SU-DHL-6 (cell line): ENCODE results near the gene RBM20.

ENCODE experiments used
- H2AFZ ChIP-seq: fragments of 200-600 bp; sonication (generic); 2 replicates; pipeline ENCODE4 v1.6.1; 2014; ENCODE audit warnings: low read depth, mild to moderate bottlenecking, moderate library complexity, mixed read lengths, antibody characterized with exemption, low read length; ENCODE audit not compliant: severe bottlenecking
- H3F3A ChIP-seq: fragments of 200-600 bp; shearing (Covaris generic); 2 replicates; pipeline ENCODE4 v1.6.0; 2016; ENCODE audit warnings: antibody characterized with exemption, mild to moderate bottlenecking; ENCODE audit not compliant: insufficient read depth
- H3K27ac ChIP-seq: fragments of 200-600 bp; sonication (generic); 2 replicates; pipeline ENCODE4 v1.5.1; 2016; ENCODE audit warnings: low read depth, mild to moderate bottlenecking, low read length, moderate library complexity, mixed read lengths
- H3K27me3 ChIP-seq: fragments of 200-600 bp; sonication (generic), shearing (Covaris generic); 2 replicates; pipeline ENCODE4 v1.6.0; 2014; ENCODE audit warnings: mild to moderate bottlenecking, low read length
- H3K36me3 ChIP-seq: fragments of 200-600 bp; sonication (generic); 2 replicates; pipeline ENCODE4 v1.6.1; 2014; ENCODE audit warnings: mild to moderate bottlenecking, low read length, mixed read lengths
- H3K4me2 ChIP-seq: fragments of 300-600, 200-600 bp; shearing (Covaris generic), sonication (generic); 2 replicates; pipeline ENCODE4 v1.6.0; 2014; ENCODE audit warnings: low read length, low read depth, mild to moderate bottlenecking; ENCODE audit not compliant: poor library complexity, severe bottlenecking
- H3K4me3 ChIP-seq: fragments of 200-600 bp; sonication (generic); 2 replicates; pipeline ENCODE4 v1.5.1; 2014; ENCODE audit warnings: antibody characterized with exemption, low read length, mild to moderate bottlenecking, mixed read lengths; ENCODE audit not compliant: insufficient read depth, poor library complexity, severe bottlenecking
- H3K79me2 ChIP-seq: fragments of 200-600 bp; sonication (generic); 2 replicates; pipeline ENCODE4 v1.6.1; 2014; ENCODE audit warnings: mild to moderate bottlenecking, low read length, moderate library complexity; ENCODE audit not compliant: insufficient read depth
- H3K9ac ChIP-seq: fragments of 200-600 bp; sonication (generic); 2 replicates; pipeline ENCODE4 v1.7.0; 2014; ENCODE audit warnings: mild to moderate bottlenecking, low read length
- H3K9me2 ChIP-seq: fragments of 200-600 bp; sonication (generic); replicated peaks from 2 replicates; pipeline ENCODE4 v1.6.1; 2014; ENCODE audit warnings: low read length; ENCODE audit not compliant: insufficient read depth
- H3K9me3 ChIP-seq: fragments of 200-600 bp; sonication (generic); 2 replicates; pipeline ENCODE4 v1.6.1; 2014; ENCODE audit warnings: low read length, mixed read lengths; ENCODE audit not compliant: insufficient read depth
- H4K20me1 ChIP-seq: fragments of 200-600 bp; sonication (generic); 2 replicates; pipeline ENCODE4 v1.6.1; 2014; ENCODE audit warnings: low read depth, mild to moderate bottlenecking, antibody characterized with exemption, low read length, moderate library complexity, mixed read lengths
- CTCF ChIP-seq: fragments of 200-600 bp; sonication (generic); IDR thresholded peaks from one replicate; pipeline ENCODE4 v1.5.1; 2017; ENCODE audit warnings: antibody characterized with exemption, mild to moderate bottlenecking, low read length, moderate library complexity; ENCODE audit not compliant: insufficient read depth, poor library complexity, severe bottlenecking
- EZH2phosphoT487 ChIP-seq: fragments of 200-600 bp; sonication (generic), shearing (Covaris generic); conservative IDR thresholded peaks from 2 replicates; pipeline ENCODE4 v1.6.1; 2018; ENCODE audit warnings: mild to moderate bottlenecking, antibody characterized with exemption, low read length, moderate library complexity, mixed read lengths

The RBM20 gene

GRCh38 chr10:110857265-110858171, 213.4 kb downstream of the RBM20 start:
- H4K20me1 ChIP-seq = no peaks in the 10 kb centered on the region
- peak overlapping the region; percentile 65 for H3K27ac ChIP-seq
- no peaks in the 10 kb centered on the region for H3K27me3 ChIP-seq
- no peaks in the 10 kb centered on the region for H3K9me3 ChIP-seq
- H3K36me3 ChIP-seq = no peaks in the 10 kb centered on the region
- no peak overlapping the region for H2AFZ ChIP-seq
- no peaks in the 10 kb centered on the region for H3K9me2 ChIP-seq
- peaks cover 28% of the 10 kb centered on the region for H3F3A ChIP-seq
- H3K79me2 ChIP-seq = no peaks in the 10 kb centered on the region
- peak overlapping the region; percentile 22; the same call in 1 of the 2 replicates for H3K9ac ChIP-seq
- TF ChIP-seq CTCF (no peak), EZH2phosphoT487 (no peak)
- peak overlapping the region; percentile 36 for H3K4me2 ChIP-seq
- no peak overlapping the region for H3K4me3 ChIP-seq

GRCh38 chr10:110858297-110858934, 214.3 kb downstream of the RBM20 start:
- peaks cover 29% of the 10 kb centered on the region for H3F3A ChIP-seq
- no peaks in the 10 kb centered on the region for H4K20me1 ChIP-seq
- peak overlapping the region; percentile 36 for H3K4me2 ChIP-seq
- H3K9me3 ChIP-seq = no peaks in the 10 kb centered on the region
- peak overlapping the region; percentile 22; the same call in 1 of the 2 replicates for H3K9ac ChIP-seq
- peak overlapping the region; percentile 65 for H3K27ac ChIP-seq
- no peaks in the 10 kb centered on the region for H3K79me2 ChIP-seq
- no peak for TF ChIP-seq CTCF
- no peak for TF ChIP-seq EZH2phosphoT487
- H3K9me2 ChIP-seq = no peaks in the 10 kb centered on the region
- no peak overlapping the region for H3K4me3 ChIP-seq
- H2AFZ ChIP-seq = no peak overlapping the region
- H3K27me3 ChIP-seq = no peaks in the 10 kb centered on the region
- H3K36me3 ChIP-seq = no peaks in the 10 kb centered on the region

- H3K9ac ChIP-seq = no peak overlapping the region
- no peak overlapping the region for H2AFZ ChIP-seq
- no peak for TF ChIP-seq EZH2phosphoT487
- TF ChIP-seq CTCF = no peak
- no peaks in the 10 kb centered on the region for H4K20me1 ChIP-seq
- H3K27ac ChIP-seq = peak overlapping the region; percentile 89
- no peak overlapping the region for H3K4me3 ChIP-seq
- H3K4me2 ChIP-seq = peak overlapping the region; percentile 52
- peaks cover 36% of the 10 kb centered on the region for H3F3A ChIP-seq
- no peaks in the 10 kb centered on the region for H3K9me2 ChIP-seq
- no peaks in the 10 kb centered on the region for H3K36me3 ChIP-seq
- H3K27me3 ChIP-seq = no peaks in the 10 kb centered on the region
- no peaks in the 10 kb centered on the region for H3K79me2 ChIP-seq
- no peaks in the 10 kb centered on the region for H3K9me3 ChIP-seq
Measured at GRCh38 chr10:110859206-110859972, 215.3 kb downstream of the RBM20 start.
